Measurements from ENCODE around the gene CALCA. TPM values are rescaled to one million over a fixed set of nuclear protein-coding genes. Genes with fewer than 3 reads are reported as not detected.

Gene CALCA
- total RNA-seq, 2 experiments from 2014 or later: not detected

- H3K27me3 ChIP-seq (ENCODE audit: control insufficient read depth in 1 of 2, insufficient read depth in 2 of 2, low read length in 2 of 2): no peaks in the 10 kb centered on the region
- peaks cover 9% of the 10 kb centered on the region for H3K27me3 Mint-ChIP-seq
- H3K4me1 Mint-ChIP-seq (ENCODE audit: low read depth): no peaks in the 10 kb centered on the region
Measured at GRCh38 chr11:14956111-14956510, 16.0 kb downstream of the CALCA start.

GRCh38 chr11:14954581-14954980 is 17.6 kb downstream of the CALCA start:
- H3K9me3 Mint-ChIP-seq: no peaks in the 10 kb centered on the region
- TF ChIP-seq CTCF (IDR thresholded peaks at IDR 0.05): no peak
- ATAC-seq (ENCODE audit: poor library complexity): no peak
- Histone ChIP-seq H3K9me3 (ENCODE audit: control insufficient read depth in 1 of 2, insufficient read depth in 1 of 2, low read length in 2 of 2) (no peaks in the 10 kb centered on the region), H3K36me3 (ENCODE audit: insufficient read depth, low read length) (no peaks in the 10 kb centered on the region), H3K4me3 (ENCODE audit: low read length) (no peak overlapping the region), H3K27me3 (ENCODE audit: control insufficient read depth in 1 of 2, insufficient read depth in 2 of 2, low read length in 2 of 2) (no peaks in the 10 kb centered on the region), H3K27ac (ENCODE audit: low read depth in 1 of 2, low read length in 2 of 2) (no peak overlapping the region), H3K4me1 (ENCODE audit: insufficient read depth, low read length) (no peaks in the 10 kb centered on the region)
- ChIA-PET CTCF (interaction anchor here (1.5 kb wide), 1 partner anchor 20 kb away, joined by 3 read pairs; no protein-coding TSS in a partner anchor), POLR2A (no interaction called here)
- no peak overlapping the region for H3K27ac Mint-ChIP-seq
- no peaks in the 10 kb centered on the region for H3K4me1 Mint-ChIP-seq (ENCODE audit: low read depth)
- peaks cover 5% of the 10 kb centered on the region for H3K27me3 Mint-ChIP-seq
- H3K4me3 Mint-ChIP-seq: no peak overlapping the region
- intact Hi-C loops (cut with DNase I, micrococcal nuclease): no loop called here
- no peaks in the 10 kb centered on the region for H3K36me3 Mint-ChIP-seq (ENCODE audit: low read depth)
- DNase-seq: no peak

More at GRCh38 chr11:14956111-14956510, 16.0 kb downstream of the CALCA start:
- no peak for TF ChIP-seq CTCF (IDR thresholded peaks at IDR 0.05)
- Histone ChIP-seq H3K4me1 (ENCODE audit: insufficient read depth, low read length) (no peaks in the 10 kb centered on the region), H3K36me3 (ENCODE audit: insufficient read depth, low read length) (no peaks in the 10 kb centered on the region), H3K4me3 (ENCODE audit: low read length) (no peak overlapping the region), H3K9me3 (ENCODE audit: control insufficient read depth in 1 of 2, insufficient read depth in 1 of 2, low read length in 2 of 2) (no peaks in the 10 kb centered on the region), H3K27ac (ENCODE audit: low read depth in 1 of 2, low read length in 2 of 2) (no peak overlapping the region)
- CTCF ChIA-PET: no interaction called here
- H3K36me3 Mint-ChIP-seq (ENCODE audit: low read depth): no peaks in the 10 kb centered on the region
- POLR2A ChIA-PET: no interaction called here
- no peak for DNase-seq
- intact Hi-C loops (cut with DNase I, micrococcal nuclease): no loop called here
- H3K9me3 Mint-ChIP-seq: no peaks in the 10 kb centered on the region
- H3K27ac Mint-ChIP-seq: no peak overlapping the region
- H3K4me3 Mint-ChIP-seq: no peak overlapping the region
- no peak for ATAC-seq (ENCODE audit: poor library complexity)

- Histone ChIP-seq H3K36me3 (ENCODE audit: insufficient read depth, low read length) (no peaks in the 10 kb centered on the region), H3K4me1 (ENCODE audit: insufficient read depth, low read length) (no peaks in the 10 kb centered on the region), H3K27me3 (ENCODE audit: control insufficient read depth in 1 of 2, insufficient read depth in 2 of 2, low read length in 2 of 2) (no peaks in the 10 kb centered on the region), H3K27ac (ENCODE audit: low read depth in 1 of 2, low read length in 2 of 2) (no peak overlapping the region), H3K4me3 (ENCODE audit: low read length) (no peak overlapping the region), H3K9me3 (ENCODE audit: control insufficient read depth in 1 of 2, insufficient read depth in 1 of 2, low read length in 2 of 2) (no peaks in the 10 kb centered on the region)
- Mint-ChIP-seq H3K4me1 (ENCODE audit: low read depth) (no peaks in the 10 kb centered on the region), H3K27ac (no peak overlapping the region), H3K27me3 (peaks cover 5% of the 10 kb centered on the region), H3K9me3 (no peaks in the 10 kb centered on the region), H3K4me3 (no peak overlapping the region), H3K36me3 (ENCODE audit: low read depth) (no peaks in the 10 kb centered on the region)
- ChIA-PET CTCF (interaction anchor here (1.5 kb wide), 1 partner anchor 21 kb away, joined by 3 read pairs; no protein-coding TSS in a partner anchor), POLR2A (no interaction called here)
- ATAC-seq (ENCODE audit: poor library complexity): no peak
- TF ChIP-seq CTCF (IDR thresholded peaks at IDR 0.05): no peak
- no peak for DNase-seq
- intact Hi-C loops (cut with DNase I, micrococcal nuclease): no loop called here
Measured at GRCh38 chr11:14953904-14954303, 18.2 kb downstream of the CALCA start.

Measured in CD4-positive, alpha-beta T cell (primary cell).